HUES6 (cell line): ENCODE results near the gene KCNS1.
A peak's percentile ranks its signal among the peaks of the same experiment; 100 is the strongest.
"Not testable (repeated sequence)": the region's sequence is repeated elsewhere in the genome, so short reads cannot be mapped to it uniquely, and the experiment has no call there.

Experiments used
- H3K27ac ChIP-seq: 2 replicates; pipeline ENCODE4 v1.7.0; 2013; ENCODE audit warnings: low read depth, mild to moderate bottlenecking, low read length, inconsistent platforms
- H3K27me3 ChIP-seq: 2 replicates; pipeline ENCODE4 v1.6.1; 2013; ENCODE audit warnings: low read length; ENCODE audit not compliant: control insufficient read depth, insufficient read depth
- H3K36me3 ChIP-seq: 2 replicates; pipeline ENCODE4 v1.6.1; 2013; ENCODE audit warnings: low read length; ENCODE audit not compliant: control insufficient read depth, insufficient read depth
- H3K4me1 ChIP-seq: 2 replicates; pipeline ENCODE4 v1.6.1; 2013; ENCODE audit warnings: low read length; ENCODE audit not compliant: control insufficient read depth, insufficient read depth
- H3K4me3 ChIP-seq: 2 replicates; pipeline ENCODE4 v1.5.1; 2013; ENCODE audit warnings: low read depth, low read length
- H3K9ac ChIP-seq: one replicate; pipeline ENCODE4 v1.6.1; 2013; ENCODE audit warnings: mild to moderate bottlenecking, low read length
- H3K9me3 ChIP-seq: 2 replicates; pipeline ENCODE4 v1.6.1; 2013; ENCODE audit warnings: low read depth, low read length; ENCODE audit not compliant: control insufficient read depth, insufficient read depth

Gene KCNS1

GRCh38 chr20:45073221-45073620 lies 27.7 kb downstream of the KCNS1 start:
- peaks cover 12% of the 10 kb centered on the region; the same call in 1 of the 2 replicates for H3K4me1 ChIP-seq
- no peaks in the 10 kb centered on the region for H3K9me3 ChIP-seq
- H3K27me3 ChIP-seq = no peaks in the 10 kb centered on the region
- H3K4me3 ChIP-seq = no peak overlapping the region
- H3K36me3 ChIP-seq = peaks cover 24% of the 10 kb centered on the region
- no peak overlapping the region for H3K27ac ChIP-seq
- no peak overlapping the region for H3K9ac ChIP-seq

DNA sequence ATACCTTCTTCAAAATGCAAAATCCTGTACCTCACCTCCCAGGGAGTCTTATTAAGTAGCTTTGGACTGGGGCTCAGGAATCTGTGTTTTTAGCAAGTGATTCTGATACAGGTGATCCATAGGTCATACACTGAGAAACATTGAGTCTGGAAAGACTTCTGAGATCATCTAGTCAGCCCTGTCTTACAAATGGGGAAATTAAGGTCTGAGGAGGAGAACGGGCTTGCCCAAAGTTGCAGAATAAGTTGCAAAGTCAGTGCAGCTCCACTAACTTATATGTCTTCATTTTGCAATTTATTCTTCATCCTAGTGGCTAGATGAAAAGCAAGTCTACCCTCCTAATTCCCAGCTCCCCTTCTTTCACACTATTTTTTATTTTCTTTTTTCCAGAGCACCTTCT lies 28.9 kb downstream of the KCNS1 start:
- H3K27ac ChIP-seq = no peak overlapping the region
- H3K9ac ChIP-seq = no peak overlapping the region
- no peaks in the 10 kb centered on the region for H3K9me3 ChIP-seq
- H3K27me3 ChIP-seq = no peaks in the 10 kb centered on the region
- peaks cover 20% of the 10 kb centered on the region for H3K36me3 ChIP-seq
- no peak overlapping the region for H3K4me3 ChIP-seq
- peaks cover 12% of the 10 kb centered on the region; the same call in 1 of the 2 replicates for H3K4me1 ChIP-seq

DNA sequence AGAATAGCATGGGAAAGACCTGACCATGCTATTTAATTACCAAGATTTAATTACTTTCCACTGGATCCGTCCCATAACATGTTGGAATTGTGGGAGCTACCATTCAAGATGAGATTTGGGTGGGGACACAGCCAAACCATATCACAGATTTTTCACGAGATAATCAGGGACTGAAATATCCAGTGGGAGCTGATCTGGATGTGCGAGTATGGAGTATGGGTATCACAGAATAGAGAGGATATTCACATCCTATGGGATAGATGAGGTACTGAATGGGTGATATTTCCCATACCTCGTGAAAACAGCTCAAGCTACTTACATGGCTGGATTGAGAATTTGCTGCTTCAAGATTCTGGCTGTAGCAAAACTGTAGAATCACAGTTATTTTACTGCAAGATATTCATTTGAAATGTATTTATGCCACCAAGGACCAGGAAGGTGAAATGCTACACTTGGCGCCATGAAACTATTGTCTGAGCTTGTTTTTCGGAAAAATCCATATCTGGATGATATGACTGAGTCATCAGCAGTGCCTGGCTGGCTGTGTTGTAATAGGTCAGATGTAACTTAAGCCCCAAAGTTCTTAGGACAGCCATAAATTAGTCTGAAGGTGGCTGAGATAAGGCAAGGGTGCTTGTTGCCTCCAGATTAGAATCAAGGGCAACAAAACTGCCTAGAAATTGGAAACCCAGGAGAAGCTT lies 29.8 kb downstream of the KCNS1 start:
- H3K27me3 ChIP-seq = no peaks in the 10 kb centered on the region
- H3K9ac ChIP-seq = no peak overlapping the region
- no peaks in the 10 kb centered on the region for H3K9me3 ChIP-seq
- peaks cover 13% of the 10 kb centered on the region for H3K36me3 ChIP-seq
- no peak overlapping the region for H3K4me3 ChIP-seq
- H3K4me1 ChIP-seq = peaks cover 4% of the 10 kb centered on the region; the same call in 1 of the 2 replicates
- H3K27ac ChIP-seq = no peak overlapping the region; the same call in 1 of the 2 replicates

DNA sequence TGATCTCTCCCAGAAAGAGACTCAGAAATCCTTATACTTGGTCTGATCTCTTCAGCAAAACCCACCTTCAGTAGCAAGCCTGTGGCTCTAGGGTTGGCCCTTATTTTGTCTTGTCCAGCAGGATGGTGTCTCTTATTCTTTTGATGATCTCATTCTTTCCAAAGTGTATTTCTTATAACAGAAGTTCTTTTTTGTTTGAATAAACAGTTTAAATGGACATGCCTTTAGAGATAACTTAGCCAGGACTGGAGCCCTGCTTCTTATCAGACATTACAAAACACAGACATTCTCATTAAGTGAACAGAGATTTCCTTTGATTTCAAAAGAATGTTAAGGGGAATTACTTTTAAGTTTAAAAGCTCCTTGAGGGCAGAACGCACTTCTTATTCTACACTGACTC lies 31.7 kb downstream of the KCNS1 start:
- peaks cover 3% of the 10 kb centered on the region; the same call in 1 of the 2 replicates for H3K4me1 ChIP-seq
- peak overlapping the region; percentile 41 for H3K9ac ChIP-seq

GRCh38 chr20:45067558-45067957 lies 33.4 kb downstream of the KCNS1 start:
- no peaks in the 10 kb centered on the region for H3K36me3 ChIP-seq
- no peaks in the 10 kb centered on the region for H3K9me3 ChIP-seq
- H3K27ac ChIP-seq = no peak overlapping the region
- no peaks in the 10 kb centered on the region for H3K27me3 ChIP-seq
- H3K9ac ChIP-seq = no peak overlapping the region
- H3K4me3 ChIP-seq = no peak overlapping the region
- peaks cover 3% of the 10 kb centered on the region; the same call in 1 of the 2 replicates for H3K4me1 ChIP-seq

More for the DNA sequence above, 31.7 kb downstream of the KCNS1 start:
- Histone ChIP-seq H3K27ac (peak overlapping the region; percentile 49; the same call in 1 of the 2 replicates), H3K9me3 (no peaks in the 10 kb centered on the region), H3K36me3 (no peaks in the 10 kb centered on the region), H3K27me3 (no peaks in the 10 kb centered on the region), H3K4me3 (no peak overlapping the region)

- no peak overlapping the region for H3K27ac ChIP-seq
- H3K9ac ChIP-seq = no peak overlapping the region
- H3K36me3 ChIP-seq = no peaks in the 10 kb centered on the region
- H3K9me3 ChIP-seq = no peaks in the 10 kb centered on the region
- H3K4me3 ChIP-seq = no peak overlapping the region
- no peaks in the 10 kb centered on the region for H3K27me3 ChIP-seq
- H3K4me1 ChIP-seq = peaks cover 3% of the 10 kb centered on the region; the same call in 1 of the 2 replicates
Observed at GRCh38 chr20:45067087-45067486, 33.8 kb downstream of the KCNS1 start.

DNA sequence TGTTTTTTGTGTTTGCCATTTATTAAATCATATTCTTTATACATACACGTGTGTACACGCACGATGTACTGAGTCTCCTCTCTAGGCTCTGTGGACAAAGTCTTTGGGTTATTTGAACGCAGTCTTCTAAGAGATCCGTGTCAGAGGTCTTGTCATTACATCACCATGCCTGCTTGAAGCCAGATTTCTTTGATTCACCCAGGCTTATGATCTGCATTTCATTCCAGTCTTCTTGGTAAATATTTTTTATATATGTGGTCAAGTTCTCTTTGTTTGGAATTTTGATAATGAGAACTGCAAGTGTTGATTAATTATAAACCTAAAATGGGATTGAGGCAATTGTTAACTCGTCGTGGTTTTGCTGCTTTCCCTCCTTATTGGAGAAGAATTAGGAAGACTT lies 34.6 kb downstream of the KCNS1 start:
- Histone ChIP-seq H3K4me1 (peaks cover 3% of the 10 kb centered on the region; the same call in 1 of the 2 replicates), H3K9me3 (no peaks in the 10 kb centered on the region), H3K27me3 (no peaks in the 10 kb centered on the region), H3K4me3 (no peak overlapping the region), H3K9ac (no peak overlapping the region), H3K36me3 (no peaks in the 10 kb centered on the region), H3K27ac (no peak overlapping the region)

DNA sequence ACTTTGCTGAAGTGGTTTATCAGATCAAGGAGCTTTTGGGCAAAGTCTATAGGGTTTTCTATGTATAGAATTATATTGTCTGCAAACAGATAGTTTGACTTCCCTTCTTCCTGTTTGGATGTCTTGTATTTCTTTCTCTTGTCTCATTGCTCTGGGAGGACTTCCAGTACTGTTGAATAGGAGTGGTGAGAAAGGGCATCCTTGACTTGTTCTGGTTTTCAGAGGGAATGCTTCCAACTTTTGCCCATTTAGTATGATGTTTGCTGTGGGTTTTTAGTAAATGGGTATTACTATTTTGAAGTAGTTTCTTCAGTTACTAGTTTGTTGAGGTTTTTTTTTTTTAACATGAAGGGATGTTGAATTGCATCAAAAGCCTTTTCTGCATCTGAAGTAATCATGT lies 36.1 kb downstream of the KCNS1 start:
- H3K36me3 ChIP-seq = no peaks in the 10 kb centered on the region
- no peak overlapping the region for H3K27ac ChIP-seq
- H3K4me1 ChIP-seq = peaks cover 3% of the 10 kb centered on the region; the same call in 1 of the 2 replicates
- no peak overlapping the region for H3K9ac ChIP-seq
- H3K9me3 ChIP-seq = no peaks in the 10 kb centered on the region
- no peaks in the 10 kb centered on the region for H3K27me3 ChIP-seq
- H3K4me3 ChIP-seq = no peak overlapping the region

- not testable (repeated sequence) for H3K27ac ChIP-seq, H3K9me3 ChIP-seq, H3K4me1 ChIP-seq, H3K36me3 ChIP-seq, H3K4me3 ChIP-seq, H3K9ac ChIP-seq, H3K27me3 ChIP-seq
Observed at GRCh38 chr20:45063107-45063506, 37.8 kb downstream of the KCNS1 start.

GRCh38 chr20:45061244-45061643 lies 39.7 kb downstream of the KCNS1 start:
- no peaks in the 10 kb centered on the region for H3K9me3 ChIP-seq
- H3K9ac ChIP-seq = no peak overlapping the region
- H3K4me3 ChIP-seq = no peak overlapping the region
- H3K27me3 ChIP-seq = no peaks in the 10 kb centered on the region
- no peaks in the 10 kb centered on the region for H3K4me1 ChIP-seq
- no peak overlapping the region for H3K27ac ChIP-seq
- H3K36me3 ChIP-seq = peaks cover 10% of the 10 kb centered on the region; the same call in 1 of the 2 replicates

DNA sequence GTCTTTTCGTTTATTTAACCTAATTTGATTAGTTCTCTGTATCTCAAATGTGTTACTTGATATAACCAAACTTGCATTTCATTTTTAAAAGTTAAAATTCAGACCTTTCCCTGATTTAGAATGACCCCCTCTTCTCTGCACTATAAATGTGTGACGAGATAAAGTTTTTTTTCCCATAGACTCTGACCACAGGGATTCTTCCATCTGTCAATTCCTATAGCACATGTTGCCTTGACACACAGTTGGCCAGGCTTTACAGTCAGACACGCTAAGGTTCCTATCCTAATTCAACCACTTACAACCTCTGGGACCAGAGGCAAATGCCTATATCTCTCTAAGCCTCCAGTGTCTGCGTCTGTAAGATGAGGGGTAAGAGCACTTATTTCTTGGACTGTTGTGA lies 40.6 kb downstream of the KCNS1 start:
- Histone ChIP-seq H3K4me1 (no peaks in the 10 kb centered on the region), H3K27ac (no peak overlapping the region), H3K4me3 (no peak overlapping the region), H3K27me3 (no peaks in the 10 kb centered on the region), H3K9me3 (no peaks in the 10 kb centered on the region), H3K36me3 (peaks cover 10% of the 10 kb centered on the region; the same call in 1 of the 2 replicates), H3K9ac (no peak overlapping the region)
